GM12892 (cell line): Measurements from ENCODE around the gene RASL11B.
"Not testable (repeated sequence)": the region's sequence is repeated elsewhere in the genome, so short reads cannot be mapped to it uniquely, and the experiment has no call there.

ENCODE experiments used
- POLR2A ChIP-seq: IDR thresholded peaks from 2 replicates; pipeline ENCODE4 v1.6.1; 2011; ENCODE audit warnings: low read depth, low read length, control low read depth
- POLR2AphosphoS5 ChIP-seq: IDR thresholded peaks from 2 replicates; pipeline ENCODE4 v1.6.1; 2011; ENCODE audit warnings: low read depth, low read length, control low read depth

- TF ChIP-seq POLR2AphosphoS5, POLR2A: not testable (repeated sequence)
Observed at GRCh38 chr4:52834641-52835456, 27.3 kb upstream of the RASL11B start.
